Nephron progenitor cell (in vitro differentiated cells): Measurements from ENCODE around the gene IKBKE.
A peak's percentile ranks its signal among the peaks of the same experiment; 100 is the strongest.

ENCODE experiments used
- DNase-seq: peaks from one replicate; pipeline ENCODE4 v3.0.0; 2021
- H3K27ac Mint-ChIP-seq: 2 replicates; pipeline ENCODE4 v1.8.0; 2021; ENCODE audit warnings: mild to moderate bottlenecking, moderate library complexity, mixed read lengths
- H3K27me3 Mint-ChIP-seq: 2 replicates; pipeline ENCODE4 v1.8.0; 2021; ENCODE audit warnings: mild to moderate bottlenecking, low read depth, mixed read lengths; ENCODE audit not compliant: poor library complexity
- H3K36me3 Mint-ChIP-seq: 2 replicates; pipeline ENCODE4 v1.8.0; 2021; ENCODE audit warnings: low read depth, mixed read lengths
- H3K4me1 Mint-ChIP-seq: 2 replicates; pipeline ENCODE4 v1.8.0; 2021; ENCODE audit warnings: mixed read lengths
- H3K4me3 Mint-ChIP-seq: 2 replicates; pipeline ENCODE4 v1.8.0; 2021; ENCODE audit warnings: mild to moderate bottlenecking, moderate library complexity, mixed read lengths
- H3K9me3 Mint-ChIP-seq: 2 replicates; pipeline ENCODE4 v1.8.0; 2021; ENCODE audit warnings: mild to moderate bottlenecking, moderate library complexity, mixed read lengths
- CTCF ChIP-seq: fragments of 200-600 bp; sonication (generic); IDR thresholded peaks from 2 replicates; pipeline ENCODE4 v1.5.0; 2021; ENCODE audit warnings: antibody characterized with exemption

The IKBKE gene

DNA sequence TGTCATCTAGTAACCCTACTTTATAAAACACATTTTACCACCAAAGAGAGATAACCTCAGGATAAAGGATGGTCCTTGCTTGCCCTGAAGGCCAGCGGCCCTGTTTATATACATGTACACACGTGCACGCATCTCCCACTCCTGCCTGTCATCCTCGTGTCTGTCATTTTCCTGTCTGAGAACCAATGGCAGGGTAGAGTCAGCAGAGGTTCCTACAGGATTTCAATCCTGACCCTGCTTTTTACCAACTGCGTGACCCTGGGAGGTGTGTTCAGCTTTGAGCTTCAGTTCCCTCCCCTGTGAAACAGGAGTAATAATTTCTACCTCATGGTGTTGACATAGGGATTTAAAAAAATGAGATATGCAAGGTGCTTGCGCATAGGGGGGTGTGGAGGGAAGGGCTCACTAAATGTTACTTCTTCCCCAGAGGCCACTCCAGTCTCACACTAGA, 24.8 kb downstream of the IKBKE start:
- no peaks in the 10 kb centered on the region for H3K27me3 Mint-ChIP-seq

DNA sequence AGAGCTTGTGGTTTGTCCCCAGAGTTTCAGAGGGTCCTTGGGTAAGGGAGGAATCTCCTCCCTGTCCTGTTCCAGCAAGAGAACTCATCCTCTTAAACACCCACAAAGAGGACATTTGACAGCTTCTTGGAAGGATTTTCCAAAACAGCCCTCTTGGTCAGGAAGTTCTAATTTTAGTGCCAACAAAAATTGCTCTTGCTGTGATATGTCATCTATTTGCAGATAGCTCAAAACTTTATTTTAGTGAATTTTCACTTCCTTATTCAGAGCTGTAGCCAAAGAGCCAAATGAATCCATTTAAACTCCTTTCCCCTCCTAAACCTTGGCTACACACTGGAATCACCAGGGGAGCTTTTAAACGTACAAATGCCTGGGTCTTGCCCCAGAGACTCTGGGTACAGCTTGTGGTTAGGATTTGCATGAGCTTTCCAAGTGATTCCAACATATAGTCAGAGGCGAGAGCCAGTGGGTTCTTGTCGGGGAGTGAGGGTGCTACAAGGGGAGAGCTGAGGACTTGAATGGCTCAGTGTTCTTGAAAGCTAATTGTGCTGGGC, 25.3 kb downstream of the IKBKE start:
- no peak for TF ChIP-seq CTCF
- H3K4me3 Mint-ChIP-seq = no peak overlapping the region
- H3K36me3 Mint-ChIP-seq = peaks cover 12% of the 10 kb centered on the region
- DNase-seq = no peak
- peak overlapping the region; percentile 79 for H3K27ac Mint-ChIP-seq
- no peaks in the 10 kb centered on the region for H3K9me3 Mint-ChIP-seq
- peaks cover 30% of the 10 kb centered on the region for H3K4me1 Mint-ChIP-seq
- no peaks in the 10 kb centered on the region for H3K27me3 Mint-ChIP-seq

More for the DNA sequence above, 24.8 kb downstream of the IKBKE start:
- Mint-ChIP-seq H3K4me3 (no peak overlapping the region), H3K27ac (no peak overlapping the region), H3K4me1 (peaks cover 35% of the 10 kb centered on the region), H3K9me3 (no peaks in the 10 kb centered on the region), H3K36me3 (peaks cover 12% of the 10 kb centered on the region)
- TF ChIP-seq CTCF = no peak
- no peak for DNase-seq

GRCh38 chr1:206496131-206496793, 26.0 kb downstream of the IKBKE start:
- peak overlapping the region; percentile 15 for H3K27ac Mint-ChIP-seq
- H3K36me3 Mint-ChIP-seq = peaks cover 12% of the 10 kb centered on the region
- no peak overlapping the region for H3K4me3 Mint-ChIP-seq
- H3K4me1 Mint-ChIP-seq = peaks cover 29% of the 10 kb centered on the region
- TF ChIP-seq CTCF = no peak
- H3K9me3 Mint-ChIP-seq = no peaks in the 10 kb centered on the region
- peaks cover 3% of the 10 kb centered on the region for H3K27me3 Mint-ChIP-seq
- DNase-seq = no peak

- no peak for TF ChIP-seq CTCF
- Mint-ChIP-seq H3K27me3 (peaks cover 13% of the 10 kb centered on the region), H3K36me3 (peaks cover 8% of the 10 kb centered on the region), H3K4me3 (no peak overlapping the region), H3K9me3 (no peaks in the 10 kb centered on the region), H3K4me1 (peaks cover 26% of the 10 kb centered on the region), H3K27ac (no peak overlapping the region)
- DNase-seq = no peak
Observed at GRCh38 chr1:206497363-206497762, 27.1 kb downstream of the IKBKE start.

DNA sequence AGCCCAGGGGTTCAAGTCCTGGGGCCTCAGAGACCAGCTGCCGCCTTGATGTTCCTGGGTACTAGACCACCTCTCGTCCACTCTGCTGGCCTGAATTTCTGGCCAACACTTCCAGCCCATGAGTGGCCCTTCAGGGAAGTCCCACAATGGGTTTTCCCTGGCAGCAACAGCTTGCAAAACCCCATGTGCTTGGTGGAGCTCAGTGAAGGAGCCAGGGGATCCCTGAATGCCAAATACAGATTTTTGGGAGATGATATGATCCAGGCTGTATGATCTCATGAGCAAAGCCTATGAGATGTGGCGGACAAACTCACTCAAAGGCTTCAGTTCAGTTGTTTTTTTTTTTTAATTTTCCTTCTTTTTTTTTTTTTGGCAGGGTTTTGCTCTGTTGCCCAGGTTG, 27.5 kb downstream of the IKBKE start:
- DNase-seq = no peak
- no peaks in the 10 kb centered on the region for H3K9me3 Mint-ChIP-seq
- no peak overlapping the region for H3K4me3 Mint-ChIP-seq
- no peak overlapping the region for H3K27ac Mint-ChIP-seq
- H3K27me3 Mint-ChIP-seq = peaks cover 17% of the 10 kb centered on the region
- H3K36me3 Mint-ChIP-seq = peaks cover 6% of the 10 kb centered on the region
- H3K4me1 Mint-ChIP-seq = peaks cover 26% of the 10 kb centered on the region
- no peak for TF ChIP-seq CTCF

- peaks cover 6% of the 10 kb centered on the region for H3K36me3 Mint-ChIP-seq
- DNase-seq = no peak
Observed at GRCh38 chr1:206498685-206499084, 28.4 kb downstream of the IKBKE start.

More at GRCh38 chr1:206498685-206499084, 28.4 kb downstream of the IKBKE start:
- TF ChIP-seq CTCF = no peak
- peaks cover 26% of the 10 kb centered on the region for H3K4me1 Mint-ChIP-seq
- H3K27ac Mint-ChIP-seq = no peak overlapping the region
- peaks cover 26% of the 10 kb centered on the region for H3K27me3 Mint-ChIP-seq
- H3K9me3 Mint-ChIP-seq = no peaks in the 10 kb centered on the region
- no peak overlapping the region for H3K4me3 Mint-ChIP-seq
